NCI-H2081 (cell line): ENCODE measurements around the gene NLRP6.
"Not testable (repeated sequence)": the region's sequence is repeated elsewhere in the genome, so short reads cannot be mapped to it uniquely, and the experiment has no call there.

Source experiments
- DNase-seq, 2 experiments: peaks; one replicate each; lab custom pipeline; 2025; lab: John Stamatoyannopoulos, UW

Gene NLRP6

GRCh38 chr11:325796-326591, 47.8 kb downstream of the NLRP6 start:
- DNase-seq = no peak

GRCh38 chr11:326592-326841, 48.3 kb downstream of the NLRP6 start:
- DNase-seq = no peak

- no peak for DNase-seq
Observed at GRCh38 chr11:326842-327580, 48.8 kb downstream of the NLRP6 start.

GRCh38 chr11:327581-327923, 49.3 kb downstream of the NLRP6 start:
- no peak for DNase-seq

- DNase-seq = no peak
Observed at GRCh38 chr11:328012-328411, 49.8 kb downstream of the NLRP6 start.

DNA sequence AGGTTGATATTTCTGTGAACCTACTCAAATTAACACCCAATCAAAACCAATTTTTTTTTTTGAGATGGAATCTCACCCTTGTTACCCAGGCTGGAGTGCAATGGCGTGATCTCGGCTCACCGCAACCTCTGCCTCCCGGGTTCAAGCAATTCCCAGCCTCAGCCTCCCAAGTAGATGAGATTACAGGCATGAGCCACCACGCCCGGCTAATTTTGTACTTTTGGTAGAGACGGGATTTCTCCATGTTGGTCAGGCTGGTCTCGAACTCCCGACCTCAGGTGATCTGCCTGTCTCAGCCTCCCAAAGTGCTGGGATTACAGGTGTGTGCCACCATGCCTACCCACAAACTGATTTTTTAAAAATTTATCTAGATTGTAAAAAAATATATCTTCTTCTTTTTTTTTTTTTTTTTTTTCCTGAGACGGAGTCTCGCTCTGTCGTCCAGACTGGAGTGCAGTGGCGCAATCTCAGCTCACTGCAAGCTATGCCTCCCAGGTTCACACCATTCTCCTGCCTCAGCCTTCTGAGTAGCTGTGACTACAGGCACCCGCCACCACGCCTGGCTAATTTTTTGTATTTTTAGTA, 50.4 kb downstream of the NLRP6 start:
- DNase-seq = not testable (repeated sequence)

DNA sequence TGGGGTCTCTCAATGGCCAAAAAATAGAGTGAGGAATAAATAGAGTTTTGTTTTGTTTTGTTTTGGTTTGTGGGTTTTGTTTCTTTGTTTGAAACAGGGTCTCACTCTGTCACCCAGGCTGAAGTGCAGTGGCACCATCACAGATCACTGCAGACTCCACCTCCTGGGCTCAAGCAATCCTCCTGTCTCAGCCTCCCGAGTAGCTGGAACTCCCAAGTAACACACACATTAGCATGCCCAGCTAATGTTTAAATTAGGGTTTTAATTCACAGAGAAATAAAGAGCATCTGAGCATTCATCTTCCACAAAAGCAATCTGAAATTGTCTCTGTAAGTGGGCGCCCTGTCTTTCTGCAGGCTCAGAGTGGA, 51.7 kb downstream of the NLRP6 start:
- no peak for DNase-seq

- no peak for DNase-seq
Observed at GRCh38 chr11:330307-330693, 52.1 kb downstream of the NLRP6 start.

DNA sequence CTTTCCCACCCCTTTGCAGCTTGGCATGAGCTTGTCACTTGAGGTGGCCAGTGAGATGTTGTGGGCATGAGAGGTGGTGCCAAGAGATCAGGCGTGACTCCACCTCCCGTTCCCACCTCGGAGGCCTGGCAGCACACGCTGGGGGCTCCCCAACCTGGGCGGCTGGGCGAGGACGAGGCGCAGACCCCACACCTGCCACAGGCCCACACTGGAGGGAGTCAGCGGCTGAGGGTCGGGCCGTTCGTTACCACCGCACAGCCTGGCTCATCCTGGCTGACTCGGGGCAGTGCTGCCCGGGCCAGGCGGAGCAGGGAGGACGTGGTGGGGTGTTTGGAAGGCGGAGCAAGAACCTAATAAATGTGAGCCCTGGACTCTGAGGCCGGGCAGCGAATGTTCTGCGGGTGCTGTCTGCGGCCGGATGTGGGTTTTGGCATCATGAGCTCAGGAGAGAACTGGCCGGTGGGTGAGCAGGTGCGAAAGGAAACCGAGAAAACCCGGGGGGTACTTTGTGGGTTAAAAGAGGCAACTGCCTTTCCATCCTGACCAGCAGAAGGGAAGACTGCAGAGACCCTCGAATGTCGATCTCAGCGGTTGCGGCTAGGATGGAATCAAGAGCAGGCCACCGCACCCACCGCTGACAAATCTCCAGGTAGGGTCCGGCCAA, 52.6 kb downstream of the NLRP6 start:
- DNase-seq = no peak

- no peak for DNase-seq
Observed at GRCh38 chr11:331358-332060, 53.3 kb downstream of the NLRP6 start.

- DNase-seq = no peak
Observed at GRCh38 chr11:332651-333480, 54.7 kb downstream of the NLRP6 start.

GRCh38 chr11:333616-334263, 55.5 kb downstream of the NLRP6 start:
- not testable (repeated sequence) for DNase-seq

DNA sequence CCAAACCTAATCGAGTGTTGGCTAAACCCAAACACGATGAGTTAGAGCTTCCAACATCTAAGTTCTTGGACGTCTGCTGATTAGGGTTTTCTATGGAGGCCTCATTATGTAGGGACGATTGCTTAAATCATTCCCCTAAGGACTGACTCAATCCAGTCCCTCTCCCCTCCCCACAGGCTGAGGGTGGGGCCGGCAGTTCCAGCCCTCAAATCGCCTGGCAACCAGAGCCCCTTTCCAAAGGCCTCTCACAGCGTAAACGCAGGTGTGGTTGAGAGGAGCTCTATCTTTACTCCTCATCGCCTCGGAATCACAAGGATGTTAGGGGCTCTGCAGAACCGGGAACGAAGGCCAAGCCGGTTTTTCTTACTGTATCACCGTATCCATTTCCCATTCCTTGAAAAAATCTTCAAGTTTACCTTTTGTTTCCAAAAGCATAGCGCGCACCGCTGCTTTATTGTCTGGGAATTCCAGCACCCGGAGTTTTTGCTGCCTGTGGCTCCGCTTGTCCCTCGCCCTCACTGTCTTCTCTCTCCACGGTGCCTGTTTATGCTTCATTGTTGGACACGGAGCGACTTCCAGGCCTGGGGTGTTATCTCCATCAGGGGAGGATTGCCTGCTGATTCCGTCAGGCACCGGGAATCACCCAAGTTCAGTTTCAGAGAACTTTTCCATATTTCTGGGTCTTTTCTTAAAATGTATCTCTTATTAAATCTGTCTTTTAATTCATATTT, 56.2 kb downstream of the NLRP6 start:
- DNase-seq = peak in 1 of 2 experiments; percentile 12
